ENCODE measurements around the gene RNU1-3. TPM values are rescaled to one million over a fixed set of nuclear protein-coding genes. Genes with fewer than 3 reads are reported as not detected.
"Not testable (repeated sequence)": the region's sequence is repeated elsewhere in the genome, so short reads cannot be mapped to it uniquely, and the experiment has no call there.

RNU1-3 gene
- total and polyA plus RNA-seq, 9 of the 15 experiments (the other 6 are each of a cell fraction or from before 2014, with no cell fraction given) = under 0.01 to 32,823 (median 2,538) TPM; not detected in 4

- TF ChIP-seq TFAP4 (CRISPR knock-in tag; IDR thresholded peaks at IDR 0.05; ENCODE audit: borderline replicate concordance) (peak; percentile 98), ZSCAN32 (CRISPR knock-in tag; IDR thresholded peaks at IDR 0.05) (peak; percentile 49; the same call in 1 of the 2 replicates), ZNF263 (CRISPR knock-in tag; IDR thresholded peaks at IDR 0.05; ENCODE audit: borderline replicate concordance) (peak; percentile 43; the same call in 1 of the 2 replicates), RAD21 (CRISPR knock-in tag; conservative IDR thresholded peaks at IDR 0.05 in 1 of 2, IDR thresholded peaks at IDR 0.05 in 1 of 2) (peak; percentile 54 to 64), GATA2 (CRISPR knock-in tag; IDR thresholded peaks at IDR 0.05) (peak; percentile 76), CBFA2T2 (conservative IDR thresholded peaks at IDR 0.05) (peak; percentile 71), SAFB (IDR thresholded peaks at IDR 0.05; ENCODE audit: borderline replicate concordance, low read depth, low read length) (peak; percentile 68; the same call in 1 of the 2 replicates), TBL1XR1 (IDR thresholded peaks at IDR 0.05; ENCODE audit: low read length in 2 of 2) (peak; percentile 87 to 88), FOXK1 (CRISPR knock-in tag; IDR thresholded peaks at IDR 0.05; ENCODE audit: borderline replicate concordance) (peak; percentile 90; the same call in 1 of the 2 replicates), ZBTB1 (CRISPR knock-in tag; IDR thresholded peaks at IDR 0.05; ENCODE audit: borderline replicate concordance, low read depth) (peak; percentile 78; the same call in 1 of the 2 replicates), FOXP1 (CRISPR knock-in tag; IDR thresholded peaks at IDR 0.05) (peak; percentile 95), TEAD1 (CRISPR knock-in tag; IDR thresholded peaks at IDR 0.05) (peak; percentile 73 to 96; a peak in 3 of 4 replicates), POLR2G (IDR thresholded peaks at IDR 0.05; ENCODE audit: low read depth, low read length) (peak; percentile 97), ATF4 (CRISPR knock-in tag; IDR thresholded peaks at IDR 0.05) (peak; percentile 79), ZNF561 (CRISPR knock-in tag; conservative IDR thresholded peaks at IDR 0.05) (0 out of 2 replicates have a peak, but pooled peaks have one; percentile 22), SMARCC2 (IDR thresholded peaks at IDR 0.05; ENCODE audit: low read depth) (peak; percentile 89; the same call in 1 of the 2 replicates), UBTF (IDR thresholded peaks at IDR 0.05; ENCODE audit: borderline replicate concordance in 1 of 2, low read depth in 2 of 2, low read length in 2 of 2) (peak in 1 of 2 experiments; percentile 82; a peak in 3 of 4 replicates), STAT5A (IDR thresholded peaks at IDR 0.05; ENCODE audit: borderline replicate concordance, low read length) (peak; percentile 69), ZNF143 (CRISPR knock-in tag; IDR thresholded peaks at IDR 0.05) (peak; percentile 64; the same call in 1 of the 2 replicates), ZNF740 (CRISPR knock-in tag; IDR thresholded peaks at IDR 0.05) (peak; percentile 69), EGR1 (conservative IDR thresholded peaks at IDR 0.05) (peak; percentile 87)
- not testable (repeated sequence) for TF ChIP-seq ZNF740 (tag; IDR thresholded peaks at IDR 0.05)
Measured at GRCh38 chr1:16644482-16645270, 22.1 kb downstream of the RNU1-3 start (continued).
